GM12878 (cell line): ENCODE data around the gene IL19.

Source experiments
- CBFB ChIP-seq: IDR thresholded peaks from 2 replicates; pipeline ENCODE4 v1.6.1; 2016; ENCODE audit warnings: antibody characterized with exemption, low read depth
- E2F8 ChIP-seq: fragments of 450-650 bp; IDR thresholded peaks from 2 replicates; pipeline ENCODE4 v1.6.1; 2018; ENCODE audit warnings: mild to moderate bottlenecking, low read depth, moderate library complexity; ENCODE audit not compliant: partially characterized antibody
- SMARCA5 ChIP-seq: fragments of 450-650 bp; IDR thresholded peaks from 2 replicates; pipeline ENCODE4 v1.6.1; 2017; ENCODE audit warnings: mild to moderate bottlenecking

DNA sequence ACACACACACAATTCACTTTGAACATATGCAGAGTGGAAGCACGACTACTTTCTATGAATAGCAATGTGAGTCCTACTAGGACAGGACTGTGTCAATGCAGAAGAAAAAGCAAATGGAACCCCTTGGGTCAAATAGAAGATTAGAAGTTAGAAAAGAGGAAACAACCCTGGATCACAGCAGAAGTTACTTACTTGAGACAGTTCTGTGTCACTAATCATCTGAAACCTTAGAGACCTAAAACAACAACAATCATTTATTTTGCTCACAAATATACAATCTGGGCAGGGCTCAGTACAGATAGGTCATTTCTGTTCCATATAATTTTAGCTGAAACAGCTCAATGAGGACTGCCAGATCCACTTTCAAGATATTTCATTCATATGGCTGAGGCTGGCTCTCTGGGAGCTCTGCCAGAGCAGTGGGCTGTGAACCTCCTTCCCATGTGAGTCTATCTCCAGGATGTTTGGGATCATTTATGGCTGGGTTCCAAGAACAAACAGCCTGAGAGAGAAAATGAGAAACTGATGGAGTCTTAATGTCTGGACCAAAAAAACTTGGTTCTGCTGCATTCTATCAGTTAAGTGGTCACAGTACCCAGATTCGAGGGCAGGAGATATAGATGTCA, 44.3 kb downstream of the IL19 start:
- TF ChIP-seq CBFB (no peak), E2F8 (no peak), SMARCA5 (no peak)
